GM12801 (cell line): ENCODE results near the gene AHDC1.

Experiments used
- TF ChIP-seq, protein P1 (sequence below): IDR thresholded peaks from one replicate; pipeline ENCODE4 v1.5.1; 2011; ENCODE audit warnings: control low read depth; ENCODE audit not compliant: insufficient read length; ENCODE audit errors: extremely low read depth

Gene AHDC1, protein sequence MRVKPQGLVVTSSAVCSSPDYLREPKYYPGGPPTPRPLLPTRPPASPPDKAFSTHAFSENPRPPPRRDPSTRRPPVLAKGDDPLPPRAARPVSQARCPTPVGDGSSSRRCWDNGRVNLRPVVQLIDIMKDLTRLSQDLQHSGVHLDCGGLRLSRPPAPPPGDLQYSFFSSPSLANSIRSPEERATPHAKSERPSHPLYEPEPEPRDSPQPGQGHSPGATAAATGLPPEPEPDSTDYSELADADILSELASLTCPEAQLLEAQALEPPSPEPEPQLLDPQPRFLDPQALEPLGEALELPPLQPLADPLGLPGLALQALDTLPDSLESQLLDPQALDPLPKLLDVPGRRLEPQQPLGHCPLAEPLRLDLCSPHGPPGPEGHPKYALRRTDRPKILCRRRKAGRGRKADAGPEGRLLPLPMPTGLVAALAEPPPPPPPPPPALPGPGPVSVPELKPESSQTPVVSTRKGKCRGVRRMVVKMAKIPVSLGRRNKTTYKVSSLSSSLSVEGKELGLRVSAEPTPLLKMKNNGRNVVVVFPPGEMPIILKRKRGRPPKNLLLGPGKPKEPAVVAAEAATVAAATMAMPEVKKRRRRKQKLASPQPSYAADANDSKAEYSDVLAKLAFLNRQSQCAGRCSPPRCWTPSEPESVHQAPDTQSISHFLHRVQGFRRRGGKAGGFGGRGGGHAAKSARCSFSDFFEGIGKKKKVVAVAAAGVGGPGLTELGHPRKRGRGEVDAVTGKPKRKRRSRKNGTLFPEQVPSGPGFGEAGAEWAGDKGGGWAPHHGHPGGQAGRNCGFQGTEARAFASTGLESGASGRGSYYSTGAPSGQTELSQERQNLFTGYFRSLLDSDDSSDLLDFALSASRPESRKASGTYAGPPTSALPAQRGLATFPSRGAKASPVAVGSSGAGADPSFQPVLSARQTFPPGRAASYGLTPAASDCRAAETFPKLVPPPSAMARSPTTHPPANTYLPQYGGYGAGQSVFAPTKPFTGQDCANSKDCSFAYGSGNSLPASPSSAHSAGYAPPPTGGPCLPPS (N-terminal part only)

DNA sequence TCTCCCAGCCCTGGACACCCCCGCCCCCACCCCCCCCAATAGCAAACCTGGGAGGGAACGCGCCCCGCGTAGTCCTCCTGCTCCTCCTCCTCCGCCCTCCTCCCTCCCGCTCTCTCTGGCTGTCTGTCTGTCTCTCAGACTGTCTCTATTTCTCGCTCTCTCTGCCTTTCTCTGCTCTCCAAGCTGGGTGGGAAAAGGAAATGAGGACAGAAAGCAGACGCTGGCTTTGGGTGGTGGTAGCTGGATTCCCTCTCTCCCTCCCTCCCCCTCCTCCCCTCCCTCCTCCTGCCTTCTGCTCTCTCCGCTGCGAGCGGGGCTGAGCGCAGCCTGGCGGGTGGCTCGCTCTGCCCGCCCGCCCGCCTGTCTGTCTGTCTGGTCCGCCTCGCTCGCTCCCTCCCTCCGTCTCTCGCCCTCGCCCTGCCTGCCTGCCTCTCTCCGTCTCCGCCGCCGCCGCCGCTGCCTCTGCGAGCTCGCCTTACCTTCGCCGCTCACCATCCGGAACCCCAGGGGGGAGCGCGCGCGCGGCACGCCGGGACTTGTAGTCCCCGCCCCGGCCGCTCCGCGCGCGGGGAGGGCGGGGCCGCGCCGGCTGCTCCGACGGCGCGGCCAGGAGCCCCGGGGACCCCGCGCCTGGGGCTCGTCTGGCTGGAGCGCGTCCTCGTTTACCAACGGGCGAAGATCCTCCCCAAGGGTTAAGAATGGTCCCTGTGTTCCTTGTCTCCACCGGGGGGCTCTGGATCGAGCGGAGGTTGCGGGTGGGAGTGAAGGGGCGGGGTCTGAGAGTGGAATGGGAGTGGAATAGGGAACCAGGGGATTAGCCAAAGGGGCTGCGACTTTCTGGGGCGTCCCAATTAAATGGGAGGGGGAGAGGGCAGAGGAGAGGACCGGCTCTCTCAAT is at the start of gene AHDC1:
TSS of gene AHDC1 (minus strand) at position 464 of the 898 bp plus-strand sequence. CDS start 52,029 bp downstream, outside the sequence.
- TF ChIP-seq, protein P1, sequence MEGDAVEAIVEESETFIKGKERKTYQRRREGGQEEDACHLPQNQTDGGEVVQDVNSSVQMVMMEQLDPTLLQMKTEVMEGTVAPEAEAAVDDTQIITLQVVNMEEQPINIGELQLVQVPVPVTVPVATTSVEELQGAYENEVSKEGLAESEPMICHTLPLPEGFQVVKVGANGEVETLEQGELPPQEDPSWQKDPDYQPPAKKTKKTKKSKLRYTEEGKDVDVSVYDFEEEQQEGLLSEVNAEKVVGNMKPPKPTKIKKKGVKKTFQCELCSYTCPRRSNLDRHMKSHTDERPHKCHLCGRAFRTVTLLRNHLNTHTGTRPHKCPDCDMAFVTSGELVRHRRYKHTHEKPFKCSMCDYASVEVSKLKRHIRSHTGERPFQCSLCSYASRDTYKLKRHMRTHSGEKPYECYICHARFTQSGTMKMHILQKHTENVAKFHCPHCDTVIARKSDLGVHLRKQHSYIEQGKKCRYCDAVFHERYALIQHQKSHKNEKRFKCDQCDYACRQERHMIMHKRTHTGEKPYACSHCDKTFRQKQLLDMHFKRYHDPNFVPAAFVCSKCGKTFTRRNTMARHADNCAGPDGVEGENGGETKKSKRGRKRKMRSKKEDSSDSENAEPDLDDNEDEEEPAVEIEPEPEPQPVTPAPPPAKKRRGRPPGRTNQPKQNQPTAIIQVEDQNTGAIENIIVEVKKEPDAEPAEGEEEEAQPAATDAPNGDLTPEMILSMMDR, result no peak

DNA sequence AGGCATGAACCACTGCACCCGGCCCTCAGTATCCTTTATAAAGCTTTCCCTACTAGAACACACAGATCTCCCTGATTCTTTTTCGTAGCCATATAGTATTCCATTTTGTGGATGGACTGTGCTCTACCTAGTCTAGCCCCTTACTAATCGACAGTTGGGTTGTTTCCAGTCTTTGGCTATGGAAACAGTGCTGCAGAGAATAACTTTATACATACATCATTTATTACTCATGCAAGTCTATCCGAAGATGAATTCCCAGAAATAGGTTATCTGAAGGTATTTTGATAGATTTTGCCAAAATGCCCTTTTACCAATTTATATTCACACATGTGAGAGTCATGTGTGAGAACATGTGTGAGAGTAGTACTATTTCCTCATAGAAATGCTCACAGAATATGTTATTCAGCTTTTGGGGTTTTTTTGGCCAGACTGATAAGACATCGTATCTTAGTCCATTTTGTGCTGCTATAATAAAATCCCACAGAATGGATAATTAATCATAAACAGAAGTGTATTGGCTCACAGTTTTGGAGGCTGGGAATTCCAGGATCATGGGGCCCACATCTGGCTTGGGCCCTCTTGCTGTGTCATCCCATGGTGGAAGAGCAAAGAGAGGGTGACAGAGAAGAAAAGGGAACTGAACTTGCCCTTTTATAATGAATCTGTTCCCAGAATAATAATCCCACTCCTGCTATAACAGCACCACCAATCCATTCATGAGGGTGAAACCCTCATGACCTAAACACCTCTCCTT is 48.3 kb upstream of the AHDC1 start:
- TF ChIP-seq, protein P1, result no peak

DNA sequence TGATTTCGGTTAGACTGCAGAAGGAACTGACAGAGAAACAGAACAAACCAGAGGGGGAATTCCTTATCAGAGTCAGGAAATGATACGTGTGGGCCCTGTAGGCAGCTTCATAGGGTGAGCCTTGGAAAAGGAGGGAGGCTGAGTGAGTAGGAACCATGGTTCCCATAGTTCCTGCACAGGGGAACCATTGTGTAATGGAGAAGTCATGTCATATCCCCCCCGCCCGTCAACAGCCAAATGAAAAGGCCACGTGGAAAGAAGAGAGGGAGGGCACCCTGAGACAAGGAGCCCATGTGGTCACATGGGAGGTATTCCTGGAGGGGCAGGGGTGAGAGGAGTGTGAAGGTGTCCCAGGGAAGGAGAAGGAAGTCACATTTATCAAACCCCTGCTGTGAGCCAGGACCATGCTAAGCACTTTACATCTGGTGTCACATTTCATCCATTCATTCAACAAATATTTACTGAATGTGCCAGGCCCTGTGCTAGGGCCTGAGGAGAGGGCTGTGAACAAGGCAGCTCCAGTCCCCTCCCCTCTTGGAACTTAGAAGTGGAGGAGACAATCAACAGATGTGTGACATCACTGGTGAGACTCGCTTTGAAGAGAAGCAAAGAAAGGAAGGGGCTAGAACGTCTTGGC is 46.7 kb upstream of the AHDC1 start:
- TF ChIP-seq, protein P1, result no peak

DNA sequence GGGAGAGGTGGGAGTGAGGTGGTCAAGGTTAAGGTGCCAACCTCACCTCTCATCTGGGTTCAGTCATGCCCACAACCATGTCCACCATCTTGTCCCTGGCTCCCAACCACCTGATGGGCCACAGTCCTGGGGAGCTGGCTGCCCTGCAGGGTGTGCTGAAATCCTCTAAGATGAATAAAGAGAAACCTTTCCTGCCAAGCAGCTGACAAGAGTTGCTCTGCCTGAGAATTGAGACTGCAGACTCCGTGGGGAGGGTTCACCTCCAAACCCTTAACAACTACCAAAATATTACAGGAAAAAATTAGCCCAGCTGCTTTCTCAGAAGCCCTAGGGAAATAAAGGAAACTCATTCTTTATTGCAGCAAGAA is 46.2 kb upstream of the AHDC1 start:
- TF ChIP-seq, protein P1, result no peak

DNA sequence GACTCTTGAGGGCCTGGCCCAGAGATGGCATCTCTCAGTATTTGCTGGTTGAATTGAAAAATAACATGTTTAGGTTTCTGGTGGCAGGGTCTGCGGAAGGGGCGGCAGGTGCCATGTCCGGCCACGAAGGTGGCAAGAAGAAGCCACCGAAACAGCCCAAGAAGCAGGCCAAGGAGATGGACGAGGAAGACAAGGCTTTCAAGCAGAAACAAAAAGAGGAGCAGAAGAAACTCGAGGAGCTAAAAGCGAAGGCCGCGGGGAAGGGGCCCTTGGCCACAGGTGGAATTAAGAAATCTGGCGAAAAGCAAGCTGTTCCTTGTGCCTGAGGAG is 45.3 kb upstream of the AHDC1 start:
- TF ChIP-seq, protein P1, result no peak

DNA sequence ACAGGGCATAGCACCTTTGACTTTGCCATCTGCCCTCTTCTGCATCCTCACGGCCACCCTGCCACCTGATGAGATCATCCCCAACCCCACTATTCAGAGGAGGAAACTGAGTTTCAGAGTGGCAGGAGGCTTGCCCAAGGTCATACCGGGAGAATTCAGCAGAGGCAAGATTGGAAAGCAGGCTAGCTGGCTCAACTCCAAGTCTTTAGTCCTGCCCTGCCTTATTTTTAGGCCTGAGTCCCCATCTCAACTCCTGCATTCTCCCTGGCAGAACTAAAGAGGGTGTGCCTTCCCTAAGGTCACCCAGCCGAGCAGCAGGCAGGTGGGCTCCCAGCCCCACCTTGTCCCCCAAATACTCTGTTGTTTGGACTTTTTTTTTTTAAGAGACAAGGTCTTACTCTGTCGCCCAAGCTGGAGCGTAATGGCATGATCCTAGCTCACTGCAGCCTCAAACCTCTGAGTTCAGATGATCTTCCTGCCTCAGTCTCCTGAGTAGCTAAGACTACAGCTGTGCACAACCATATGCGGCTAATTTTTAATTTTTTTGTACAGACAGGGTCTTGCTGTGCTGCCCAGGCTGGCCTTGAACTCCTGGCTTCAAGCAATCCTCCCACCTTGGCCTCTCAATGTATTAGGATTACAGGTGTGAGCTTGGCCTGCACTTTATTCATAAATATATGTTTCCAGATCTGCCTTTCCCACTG is 44.8 kb upstream of the AHDC1 start:
- TF ChIP-seq, protein P1, result no peak
